Measurements from ENCODE around the gene ADAM11. TPM values are rescaled to one million over a fixed set of nuclear protein-coding genes. Genes with fewer than 3 reads are reported as not detected.
A peak's percentile ranks its signal among the peaks of the same experiment; 100 is the strongest.
"Not testable (repeated sequence)": the region's sequence is repeated elsewhere in the genome, so short reads cannot be mapped to it uniquely, and the experiment has no call there.

ADAM11 gene
- total RNA-seq, 1 donor from 2014 or later, result 0.21 TPM

DNA sequence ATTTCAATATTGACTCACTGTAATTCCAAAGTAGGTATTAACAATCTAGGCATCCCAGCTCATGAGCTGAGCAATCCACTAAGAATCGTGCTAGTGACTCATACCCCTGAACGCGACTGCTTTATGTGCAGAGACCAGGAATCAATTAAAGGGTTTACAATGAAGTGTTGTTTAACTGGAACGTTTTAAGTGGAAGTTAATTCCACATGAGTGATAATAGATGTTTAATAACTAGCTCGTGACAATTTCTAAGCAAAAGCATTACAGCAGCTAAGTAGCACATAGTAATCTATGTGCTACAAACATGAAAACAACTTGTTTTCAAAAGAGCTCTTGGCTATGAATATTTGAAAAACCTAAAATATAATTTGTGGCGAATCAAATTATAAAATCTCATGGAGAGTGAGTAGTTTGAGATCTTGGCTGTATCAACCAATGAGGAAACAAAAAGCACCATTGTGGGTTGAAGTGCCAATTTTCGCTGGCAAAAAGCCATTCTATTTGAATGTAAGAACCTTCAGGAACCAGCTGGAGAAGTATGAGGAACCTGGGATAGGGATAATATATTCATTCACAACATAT is 61.9 kb downstream of the ADAM11 start:
- DNase-seq (ENCODE audit: low read depth), result peak; percentile 84
- no peaks in the 10 kb centered on the region for H3K36me3 ChIP-seq (ENCODE audit: control insufficient read depth, insufficient read depth, low read length)
- TF ChIP-seq, protein P1, sequence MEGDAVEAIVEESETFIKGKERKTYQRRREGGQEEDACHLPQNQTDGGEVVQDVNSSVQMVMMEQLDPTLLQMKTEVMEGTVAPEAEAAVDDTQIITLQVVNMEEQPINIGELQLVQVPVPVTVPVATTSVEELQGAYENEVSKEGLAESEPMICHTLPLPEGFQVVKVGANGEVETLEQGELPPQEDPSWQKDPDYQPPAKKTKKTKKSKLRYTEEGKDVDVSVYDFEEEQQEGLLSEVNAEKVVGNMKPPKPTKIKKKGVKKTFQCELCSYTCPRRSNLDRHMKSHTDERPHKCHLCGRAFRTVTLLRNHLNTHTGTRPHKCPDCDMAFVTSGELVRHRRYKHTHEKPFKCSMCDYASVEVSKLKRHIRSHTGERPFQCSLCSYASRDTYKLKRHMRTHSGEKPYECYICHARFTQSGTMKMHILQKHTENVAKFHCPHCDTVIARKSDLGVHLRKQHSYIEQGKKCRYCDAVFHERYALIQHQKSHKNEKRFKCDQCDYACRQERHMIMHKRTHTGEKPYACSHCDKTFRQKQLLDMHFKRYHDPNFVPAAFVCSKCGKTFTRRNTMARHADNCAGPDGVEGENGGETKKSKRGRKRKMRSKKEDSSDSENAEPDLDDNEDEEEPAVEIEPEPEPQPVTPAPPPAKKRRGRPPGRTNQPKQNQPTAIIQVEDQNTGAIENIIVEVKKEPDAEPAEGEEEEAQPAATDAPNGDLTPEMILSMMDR (IDR thresholded peaks at IDR 0.05; ENCODE audit: insufficient read depth, low read length, poor library complexity, severe bottlenecking), result no peak
- H3K4me3 ChIP-seq (ENCODE audit: low read depth, low read length), result no peak overlapping the region
- no peaks in the 10 kb centered on the region for H3K27me3 ChIP-seq (ENCODE audit: control insufficient read depth, insufficient read depth, low read length)

DNA sequence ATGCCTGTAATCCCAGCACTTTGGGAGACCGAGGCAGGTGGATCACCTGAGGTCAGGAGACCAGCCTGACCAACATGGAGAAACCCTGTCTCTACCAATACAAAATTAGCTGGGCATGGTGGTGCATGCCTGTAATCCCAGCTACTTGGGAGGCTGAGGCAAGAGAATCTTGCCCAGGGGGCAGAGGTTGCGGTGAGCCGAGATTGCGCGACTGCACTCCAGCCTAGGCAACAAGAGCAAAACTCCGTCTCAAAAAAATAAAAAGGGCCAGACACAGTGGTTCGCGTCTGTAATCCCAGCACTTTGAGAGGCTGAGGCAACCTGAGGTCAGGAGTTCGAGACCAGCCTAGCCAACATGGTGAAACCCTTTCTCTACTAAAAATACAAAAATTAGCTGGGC is 66.4 kb downstream of the ADAM11 start:
- H3K27me3 ChIP-seq (ENCODE audit: control insufficient read depth, insufficient read depth, low read length); DNase-seq (ENCODE audit: low read depth); H3K4me3 ChIP-seq (ENCODE audit: low read depth, low read length); H3K36me3 ChIP-seq (ENCODE audit: control insufficient read depth, insufficient read depth, low read length): not testable (repeated sequence)

DNA sequence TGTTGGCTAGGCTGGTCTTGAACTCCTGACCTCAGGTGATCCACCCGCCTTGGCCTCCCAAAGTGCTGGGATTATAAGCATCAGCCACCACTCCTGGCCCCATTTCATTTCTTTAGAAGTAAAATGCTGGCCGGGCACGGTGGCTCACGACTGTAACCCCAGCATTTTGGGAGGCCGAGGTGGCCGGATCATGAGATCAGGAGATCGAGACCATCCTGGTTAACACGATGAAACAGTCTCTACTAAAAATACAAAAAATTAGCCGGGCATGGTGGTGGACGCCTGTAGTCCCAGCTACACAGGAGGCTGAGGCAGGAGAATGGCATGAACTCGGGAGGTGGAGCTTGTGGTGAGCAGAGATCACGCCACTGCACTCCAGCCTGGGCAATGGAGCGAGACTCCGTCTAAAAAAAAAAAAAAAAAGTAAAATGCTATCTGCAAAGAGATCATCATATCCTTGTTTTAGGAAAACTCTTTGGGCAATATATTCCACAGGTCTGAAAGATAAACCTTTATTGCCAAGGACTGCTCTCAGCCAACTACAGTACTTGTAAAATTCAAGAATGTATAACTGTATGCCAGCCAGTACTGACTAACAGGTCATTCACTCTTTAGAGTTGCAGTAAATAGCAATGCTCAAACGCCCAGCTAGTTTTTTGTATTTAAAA is 67.5 kb downstream of the ADAM11 start:
- Histone ChIP-seq H3K4me3 (ENCODE audit: low read depth, low read length) (no peak overlapping the region), H3K36me3 (ENCODE audit: control insufficient read depth, insufficient read depth, low read length) (no peaks in the 10 kb centered on the region), H3K27me3 (ENCODE audit: control insufficient read depth, insufficient read depth, low read length) (no peaks in the 10 kb centered on the region)
- DNase-seq (ENCODE audit: low read depth), result no peak
- TF ChIP-seq, protein P1 (IDR thresholded peaks at IDR 0.05; ENCODE audit: insufficient read depth, low read length, poor library complexity, severe bottlenecking), result no peak

DNA sequence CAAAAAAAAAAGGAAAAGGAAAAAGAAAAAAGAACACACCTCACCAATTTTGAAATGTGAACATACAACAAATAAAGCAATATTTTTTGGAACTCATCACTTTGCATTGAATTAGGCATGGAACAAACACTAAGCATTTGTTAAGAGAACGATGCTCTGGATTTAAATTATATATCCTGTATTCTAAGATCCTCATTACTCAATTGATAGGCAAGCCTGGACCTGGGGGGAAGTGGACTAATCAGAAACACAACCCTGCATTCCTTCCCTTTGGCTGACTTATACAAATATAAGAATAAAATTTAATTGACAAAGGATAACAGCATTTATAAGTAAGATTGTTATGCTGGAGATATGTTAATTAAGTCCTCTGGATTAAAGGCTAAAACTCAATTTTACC is 69.1 kb downstream of the ADAM11 start:
- Histone ChIP-seq H3K36me3 (ENCODE audit: control insufficient read depth, insufficient read depth, low read length) (no peaks in the 10 kb centered on the region), H3K4me3 (ENCODE audit: low read depth, low read length) (peak overlapping the region; percentile 63), H3K27me3 (ENCODE audit: control insufficient read depth, insufficient read depth, low read length) (no peaks in the 10 kb centered on the region)
- TF ChIP-seq, protein P1 (IDR thresholded peaks at IDR 0.05; ENCODE audit: insufficient read depth, low read length, poor library complexity, severe bottlenecking), result no peak
- no peak for DNase-seq (ENCODE audit: low read depth)

DNA sequence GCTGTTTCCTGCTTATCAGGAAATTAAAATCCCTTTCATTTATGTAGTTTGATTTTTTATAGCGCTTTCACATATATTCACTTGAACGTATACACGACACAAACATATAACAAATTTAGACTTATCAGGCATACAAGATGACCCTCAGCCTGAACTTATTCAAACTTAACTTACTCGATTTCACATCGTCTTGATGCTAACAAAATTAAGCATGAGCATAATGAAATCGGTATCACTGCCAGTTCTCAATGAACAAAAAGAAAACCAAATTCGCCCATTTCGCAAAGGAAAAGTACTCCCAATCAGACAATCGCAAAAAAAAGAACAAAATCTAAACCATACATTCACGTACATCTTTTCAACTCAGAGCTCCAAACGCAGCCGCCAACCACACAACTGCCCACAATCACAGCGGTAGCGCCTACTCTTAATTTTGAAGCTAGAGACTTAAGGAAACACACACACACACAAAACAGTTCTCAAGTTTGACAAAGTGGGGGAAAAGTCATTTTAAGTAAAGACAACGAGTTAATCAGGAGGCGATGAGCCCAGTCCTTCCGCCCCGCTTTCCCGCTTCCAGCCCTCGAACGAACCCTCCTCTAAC is 70.2 kb downstream of the ADAM11 start:
- DNase-seq (ENCODE audit: low read depth), result no peak
- H3K36me3 ChIP-seq (ENCODE audit: control insufficient read depth, insufficient read depth, low read length), result no peaks in the 10 kb centered on the region
- TF ChIP-seq, protein P1 (IDR thresholded peaks at IDR 0.05; ENCODE audit: insufficient read depth, low read length, poor library complexity, severe bottlenecking), result no peak
- no peaks in the 10 kb centered on the region for H3K27me3 ChIP-seq (ENCODE audit: control insufficient read depth, insufficient read depth, low read length)
- peak overlapping the region; percentile 63 for H3K4me3 ChIP-seq (ENCODE audit: low read depth, low read length)

DNA sequence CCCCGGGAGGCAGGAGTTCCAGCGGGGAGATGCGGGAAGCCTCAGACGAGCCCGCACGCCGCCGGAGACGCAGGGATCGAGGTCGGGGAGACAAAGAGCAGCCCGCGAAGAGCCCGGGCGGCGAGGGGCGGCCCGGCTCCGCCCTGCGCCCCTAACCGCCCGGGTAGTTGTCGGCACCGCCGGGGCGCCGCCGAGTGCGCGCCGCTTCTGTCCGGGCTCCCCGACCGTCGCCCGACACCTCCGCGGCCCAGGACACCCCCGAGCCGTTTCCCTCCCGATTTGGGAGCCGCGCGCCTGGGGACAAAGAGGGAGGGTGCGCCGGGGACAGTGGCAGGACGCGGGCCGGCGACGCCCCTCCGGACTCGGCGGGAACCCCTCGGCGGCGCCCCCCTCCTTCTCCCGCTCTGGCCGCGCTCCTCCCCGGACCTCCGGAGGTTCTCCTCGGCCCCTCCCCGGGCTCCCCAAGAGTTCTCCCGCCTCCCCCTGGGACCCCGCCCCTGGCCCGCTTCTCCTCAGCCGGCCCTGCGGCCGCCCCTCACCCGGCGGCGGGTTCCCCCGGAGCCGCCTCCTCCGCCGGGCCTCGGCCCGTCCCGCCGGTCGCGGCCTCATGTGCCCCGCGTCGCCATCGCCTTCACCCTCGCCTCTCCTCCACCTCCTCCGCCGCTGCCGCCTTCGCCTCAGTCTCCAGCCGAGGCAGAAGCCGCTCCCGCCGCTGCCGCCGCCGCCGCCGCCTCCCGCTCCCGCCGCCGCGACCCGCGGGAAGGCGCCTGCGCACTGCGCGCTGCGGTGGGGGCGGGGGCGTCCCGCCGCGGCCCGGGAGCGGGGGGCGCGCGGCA is 71.0 kb downstream of the ADAM11 start, which contains the start of gene GJC1:
TSS of gene GJC1 (minus strand) at position 765 of the 836 bp plus-strand sequence. CDS start 24,470 bp downstream, outside the sequence.
- H3K36me3 ChIP-seq (ENCODE audit: control insufficient read depth, insufficient read depth, low read length), result no peaks in the 10 kb centered on the region
- TF ChIP-seq, protein P1 (IDR thresholded peaks at IDR 0.05; ENCODE audit: insufficient read depth, low read length, poor library complexity, severe bottlenecking), result no peak
- DNase-seq (ENCODE audit: low read depth), result no peak
- H3K4me3 ChIP-seq (ENCODE audit: low read depth, low read length), result peak within 1 kb of the TSS; percentile 63
- no peaks in the 10 kb centered on the region for H3K27me3 ChIP-seq (ENCODE audit: control insufficient read depth, insufficient read depth, low read length)

Data from kidney epithelial cell (primary cell).